ENCODE data around the gene CDX2.
A peak's percentile ranks its signal among the peaks of the same experiment; 100 is the strongest.

DNA sequence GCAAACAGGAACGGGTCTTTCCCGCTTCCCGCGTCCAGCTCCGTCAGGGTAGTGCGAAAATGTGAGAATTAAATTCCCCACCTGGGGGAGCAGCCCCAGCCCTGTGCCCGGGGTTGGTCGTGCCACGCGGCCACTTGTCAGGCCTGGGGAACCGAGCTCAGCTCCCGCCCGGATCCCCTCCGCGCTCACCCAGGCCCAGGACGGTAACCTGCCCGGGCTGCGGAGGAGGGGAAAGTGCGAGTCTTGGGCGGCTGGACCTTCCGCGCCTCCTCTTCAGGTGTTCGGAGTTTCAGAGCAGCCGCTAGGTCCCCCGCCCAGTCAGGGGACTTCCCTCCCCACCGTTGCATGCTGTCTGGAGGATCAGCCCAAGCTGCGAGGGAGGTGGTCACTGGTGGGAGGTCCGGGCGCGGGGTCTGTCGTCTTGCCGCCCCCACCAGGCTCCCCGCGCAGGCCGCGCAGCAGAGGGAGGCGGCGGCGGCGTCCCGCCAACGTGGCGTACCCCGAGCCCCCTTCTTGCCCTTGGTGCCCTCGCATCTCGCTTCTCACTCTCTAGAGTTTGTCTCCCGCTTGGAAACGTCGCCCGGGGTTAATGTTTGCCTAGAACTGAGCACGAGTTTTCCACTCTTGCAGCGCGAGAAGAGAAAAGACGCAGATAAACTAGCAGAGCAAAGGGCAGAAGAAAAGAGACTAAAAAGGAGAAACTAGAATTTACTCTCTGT is 11.3 kb upstream of the CDX2 start:
- TF ChIP-seq, protein P1, sequence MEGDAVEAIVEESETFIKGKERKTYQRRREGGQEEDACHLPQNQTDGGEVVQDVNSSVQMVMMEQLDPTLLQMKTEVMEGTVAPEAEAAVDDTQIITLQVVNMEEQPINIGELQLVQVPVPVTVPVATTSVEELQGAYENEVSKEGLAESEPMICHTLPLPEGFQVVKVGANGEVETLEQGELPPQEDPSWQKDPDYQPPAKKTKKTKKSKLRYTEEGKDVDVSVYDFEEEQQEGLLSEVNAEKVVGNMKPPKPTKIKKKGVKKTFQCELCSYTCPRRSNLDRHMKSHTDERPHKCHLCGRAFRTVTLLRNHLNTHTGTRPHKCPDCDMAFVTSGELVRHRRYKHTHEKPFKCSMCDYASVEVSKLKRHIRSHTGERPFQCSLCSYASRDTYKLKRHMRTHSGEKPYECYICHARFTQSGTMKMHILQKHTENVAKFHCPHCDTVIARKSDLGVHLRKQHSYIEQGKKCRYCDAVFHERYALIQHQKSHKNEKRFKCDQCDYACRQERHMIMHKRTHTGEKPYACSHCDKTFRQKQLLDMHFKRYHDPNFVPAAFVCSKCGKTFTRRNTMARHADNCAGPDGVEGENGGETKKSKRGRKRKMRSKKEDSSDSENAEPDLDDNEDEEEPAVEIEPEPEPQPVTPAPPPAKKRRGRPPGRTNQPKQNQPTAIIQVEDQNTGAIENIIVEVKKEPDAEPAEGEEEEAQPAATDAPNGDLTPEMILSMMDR (conservative IDR thresholded peaks at IDR 0.05; ENCODE audit: low read depth in 2 of 2): no peak
- TF ChIP-seq, protein P2, sequence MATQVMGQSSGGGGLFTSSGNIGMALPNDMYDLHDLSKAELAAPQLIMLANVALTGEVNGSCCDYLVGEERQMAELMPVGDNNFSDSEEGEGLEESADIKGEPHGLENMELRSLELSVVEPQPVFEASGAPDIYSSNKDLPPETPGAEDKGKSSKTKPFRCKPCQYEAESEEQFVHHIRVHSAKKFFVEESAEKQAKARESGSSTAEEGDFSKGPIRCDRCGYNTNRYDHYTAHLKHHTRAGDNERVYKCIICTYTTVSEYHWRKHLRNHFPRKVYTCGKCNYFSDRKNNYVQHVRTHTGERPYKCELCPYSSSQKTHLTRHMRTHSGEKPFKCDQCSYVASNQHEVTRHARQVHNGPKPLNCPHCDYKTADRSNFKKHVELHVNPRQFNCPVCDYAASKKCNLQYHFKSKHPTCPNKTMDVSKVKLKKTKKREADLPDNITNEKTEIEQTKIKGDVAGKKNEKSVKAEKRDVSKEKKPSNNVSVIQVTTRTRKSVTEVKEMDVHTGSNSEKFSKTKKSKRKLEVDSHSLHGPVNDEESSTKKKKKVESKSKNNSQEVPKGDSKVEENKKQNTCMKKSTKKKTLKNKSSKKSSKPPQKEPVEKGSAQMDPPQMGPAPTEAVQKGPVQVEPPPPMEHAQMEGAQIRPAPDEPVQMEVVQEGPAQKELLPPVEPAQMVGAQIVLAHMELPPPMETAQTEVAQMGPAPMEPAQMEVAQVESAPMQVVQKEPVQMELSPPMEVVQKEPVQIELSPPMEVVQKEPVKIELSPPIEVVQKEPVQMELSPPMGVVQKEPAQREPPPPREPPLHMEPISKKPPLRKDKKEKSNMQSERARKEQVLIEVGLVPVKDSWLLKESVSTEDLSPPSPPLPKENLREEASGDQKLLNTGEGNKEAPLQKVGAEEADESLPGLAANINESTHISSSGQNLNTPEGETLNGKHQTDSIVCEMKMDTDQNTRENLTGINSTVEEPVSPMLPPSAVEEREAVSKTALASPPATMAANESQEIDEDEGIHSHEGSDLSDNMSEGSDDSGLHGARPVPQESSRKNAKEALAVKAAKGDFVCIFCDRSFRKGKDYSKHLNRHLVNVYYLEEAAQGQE (IDR thresholded peaks at IDR 0.05; ENCODE audit: unreplicated experiment): no peak
- TF ChIP-seq JUNB (IDR thresholded peaks at IDR 0.05; ENCODE audit: unreplicated experiment) (no peak), NANOG (IDR thresholded peaks at IDR 0.05; ENCODE audit: borderline replicate concordance) (no peak), EZH2 (IDR thresholded peaks at IDR 0.05; ENCODE audit: low read depth, unreplicated experiment) (peak; percentile 98), EZH2phosphoT487 (IDR thresholded peaks at IDR 0.05; ENCODE audit: unreplicated experiment) (peak; percentile 84), POLR2AphosphoS5 (IDR thresholded peaks at IDR 0.05; ENCODE audit: low read depth) (no peak), ZNF331 (CRISPR knock-in tag; IDR thresholded peaks at IDR 0.05; ENCODE audit: low read depth) (no peak), ZNF114 (CRISPR knock-in tag; IDR thresholded peaks at IDR 0.05) (no peak)
- TF ChIP-seq, protein P3, sequence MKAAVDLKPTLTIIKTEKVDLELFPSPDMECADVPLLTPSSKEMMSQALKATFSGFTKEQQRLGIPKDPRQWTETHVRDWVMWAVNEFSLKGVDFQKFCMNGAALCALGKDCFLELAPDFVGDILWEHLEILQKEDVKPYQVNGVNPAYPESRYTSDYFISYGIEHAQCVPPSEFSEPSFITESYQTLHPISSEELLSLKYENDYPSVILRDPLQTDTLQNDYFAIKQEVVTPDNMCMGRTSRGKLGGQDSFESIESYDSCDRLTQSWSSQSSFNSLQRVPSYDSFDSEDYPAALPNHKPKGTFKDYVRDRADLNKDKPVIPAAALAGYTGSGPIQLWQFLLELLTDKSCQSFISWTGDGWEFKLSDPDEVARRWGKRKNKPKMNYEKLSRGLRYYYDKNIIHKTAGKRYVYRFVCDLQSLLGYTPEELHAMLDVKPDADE (IDR thresholded peaks at IDR 0.05): no peak
- TF ChIP-seq, protein P4, sequence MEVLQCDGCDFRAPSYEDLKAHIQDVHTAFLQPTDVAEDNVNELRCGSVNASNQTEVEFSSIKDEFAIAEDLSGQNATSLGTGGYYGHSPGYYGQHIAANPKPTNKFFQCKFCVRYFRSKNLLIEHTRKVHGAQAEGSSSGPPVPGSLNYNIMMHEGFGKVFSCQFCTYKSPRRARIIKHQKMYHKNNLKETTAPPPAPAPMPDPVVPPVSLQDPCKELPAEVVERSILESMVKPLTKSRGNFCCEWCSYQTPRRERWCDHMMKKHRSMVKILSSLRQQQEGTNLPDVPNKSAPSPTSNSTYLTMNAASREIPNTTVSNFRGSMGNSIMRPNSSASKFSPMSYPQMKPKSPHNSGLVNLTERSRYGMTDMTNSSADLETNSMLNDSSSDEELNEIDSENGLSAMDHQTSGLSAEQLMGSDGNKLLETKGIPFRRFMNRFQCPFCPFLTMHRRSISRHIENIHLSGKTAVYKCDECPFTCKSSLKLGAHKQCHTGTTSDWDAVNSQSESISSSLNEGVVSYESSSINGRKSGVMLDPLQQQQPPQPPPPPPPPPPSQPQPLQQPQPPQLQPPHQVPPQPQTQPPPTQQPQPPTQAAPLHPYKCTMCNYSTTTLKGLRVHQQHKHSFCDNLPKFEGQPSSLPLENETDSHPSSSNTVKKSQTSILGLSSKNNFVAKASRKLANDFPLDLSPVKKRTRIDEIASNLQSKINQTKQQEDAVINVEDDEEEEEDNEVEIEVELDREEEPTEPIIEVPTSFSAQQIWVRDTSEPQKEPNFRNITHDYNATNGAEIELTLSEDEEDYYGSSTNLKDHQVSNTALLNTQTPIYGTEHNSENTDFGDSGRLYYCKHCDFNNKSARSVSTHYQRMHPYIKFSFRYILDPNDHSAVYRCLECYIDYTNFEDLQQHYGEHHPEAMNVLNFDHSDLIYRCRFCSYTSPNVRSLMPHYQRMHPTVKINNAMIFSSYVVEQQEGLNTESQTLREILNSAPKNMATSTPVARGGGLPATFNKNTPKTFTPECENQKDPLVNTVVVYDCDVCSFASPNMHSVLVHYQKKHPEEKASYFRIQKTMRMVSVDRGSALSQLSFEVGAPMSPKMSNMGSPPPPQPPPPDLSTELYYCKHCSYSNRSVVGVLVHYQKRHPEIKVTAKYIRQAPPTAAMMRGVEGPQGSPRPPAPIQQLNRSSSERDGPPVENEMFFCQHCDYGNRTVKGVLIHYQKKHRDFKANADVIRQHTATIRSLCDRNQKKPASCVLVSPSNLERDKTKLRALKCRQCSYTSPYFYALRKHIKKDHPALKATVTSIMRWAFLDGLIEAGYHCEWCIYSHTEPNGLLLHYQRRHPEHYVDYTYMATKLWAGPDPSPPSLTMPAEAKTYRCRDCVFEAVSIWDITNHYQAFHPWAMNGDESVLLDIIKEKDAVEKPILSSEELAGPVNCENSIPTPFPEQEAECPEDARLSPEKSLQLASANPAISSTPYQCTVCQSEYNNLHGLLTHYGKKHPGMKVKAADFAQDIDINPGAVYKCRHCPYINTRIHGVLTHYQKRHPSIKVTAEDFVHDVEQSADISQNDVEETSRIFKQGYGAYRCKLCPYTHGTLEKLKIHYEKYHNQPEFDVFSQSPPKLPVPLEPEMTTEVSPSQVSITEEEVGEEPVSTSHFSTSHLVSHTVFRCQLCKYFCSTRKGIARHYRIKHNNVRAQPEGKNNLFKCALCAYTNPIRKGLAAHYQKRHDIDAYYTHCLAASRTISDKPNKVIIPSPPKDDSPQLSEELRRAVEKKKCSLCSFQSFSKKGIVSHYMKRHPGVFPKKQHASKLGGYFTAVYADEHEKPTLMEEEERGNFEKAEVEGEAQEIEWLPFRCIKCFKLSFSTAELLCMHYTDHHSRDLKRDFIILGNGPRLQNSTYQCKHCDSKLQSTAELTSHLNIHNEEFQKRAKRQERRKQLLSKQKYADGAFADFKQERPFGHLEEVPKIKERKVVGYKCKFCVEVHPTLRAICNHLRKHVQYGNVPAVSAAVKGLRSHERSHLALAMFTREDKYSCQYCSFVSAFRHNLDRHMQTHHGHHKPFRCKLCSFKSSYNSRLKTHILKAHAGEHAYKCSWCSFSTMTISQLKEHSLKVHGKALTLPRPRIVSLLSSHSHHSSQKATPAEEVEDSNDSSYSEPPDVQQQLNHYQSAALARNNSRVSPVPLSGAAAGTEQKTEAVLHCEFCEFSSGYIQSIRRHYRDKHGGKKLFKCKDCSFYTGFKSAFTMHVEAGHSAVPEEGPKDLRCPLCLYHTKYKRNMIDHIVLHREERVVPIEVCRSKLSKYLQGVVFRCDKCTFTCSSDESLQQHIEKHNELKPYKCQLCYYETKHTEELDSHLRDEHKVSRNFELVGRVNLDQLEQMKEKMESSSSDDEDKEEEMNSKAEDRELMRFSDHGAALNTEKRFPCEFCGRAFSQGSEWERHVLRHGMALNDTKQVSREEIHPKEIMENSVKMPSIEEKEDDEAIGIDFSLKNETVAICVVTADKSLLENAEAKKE (CRISPR knock-in tag; IDR thresholded peaks at IDR 0.05): no peak
